Ramos (cell line): Measurements from ENCODE around the gene VWA1.
"Not testable (repeated sequence)": the region's sequence is repeated elsewhere in the genome, so short reads cannot be mapped to it uniquely, and the experiment has no call there.

Experiments used
- in situ Hi-C: fragments of 300-500 bp; cut with MboI; formaldehyde crosslinking; loops from one replicate; pipeline ENCODE4 v1.14.3; 2022; ENCODE audit warnings: low sequenced_read_pairs; ENCODE audit not compliant: unreplicated experiment

The VWA1 gene

GRCh38 chr1:1452882-1453281, 17.4 kb downstream of the VWA1 start:
- in situ Hi-C loops = no loop called here

DNA sequence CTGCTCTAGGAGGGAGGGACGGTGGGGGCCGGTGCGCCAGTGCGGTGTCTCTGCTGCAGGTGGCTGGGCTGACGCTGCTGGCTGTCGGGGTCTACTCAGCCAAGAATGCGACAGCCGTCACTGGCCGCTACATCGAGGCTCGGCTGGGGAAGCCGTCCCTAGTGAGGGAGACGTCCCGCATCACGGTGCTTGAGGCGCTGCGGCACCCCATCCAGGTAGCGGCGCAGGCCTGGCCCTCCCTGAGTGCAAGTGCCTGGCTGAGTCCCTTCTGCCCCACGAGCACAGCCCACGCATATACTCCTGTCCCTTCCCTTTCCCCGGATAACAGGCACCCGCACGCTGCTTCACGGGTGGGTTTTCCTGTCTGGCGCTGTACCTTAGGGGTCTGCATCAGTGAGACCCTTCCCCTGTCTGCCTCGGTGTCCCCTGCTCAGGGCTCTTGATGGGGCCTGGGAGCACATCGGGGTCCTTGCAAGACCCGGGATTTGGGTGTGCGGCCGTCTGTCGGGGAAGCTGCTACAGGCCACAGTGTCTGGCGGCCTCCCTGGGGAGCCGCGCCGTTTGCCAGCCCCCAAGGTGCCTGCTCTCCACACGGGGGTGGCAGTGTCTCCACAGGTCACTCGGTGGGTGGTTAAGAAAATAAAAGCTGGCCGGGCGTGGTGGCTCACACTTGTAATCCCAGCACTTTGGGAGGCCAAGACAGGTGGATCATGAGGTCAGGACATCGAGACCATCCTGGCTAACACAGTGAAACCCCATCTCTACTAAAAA, 19.0 kb downstream of the VWA1 start:
- in situ Hi-C loops = not testable (repeated sequence)

- in situ Hi-C loops = no loop called here
These were observed 19.9 kb downstream of the VWA1 start for GRCh38 chr1:1455366-1455884.

GRCh38 chr1:1455934-1456333, 20.4 kb downstream of the VWA1 start:
- in situ Hi-C loops = not testable (repeated sequence)

GRCh38 chr1:1456683-1457255, 21.3 kb downstream of the VWA1 start:
- in situ Hi-C loops = not testable (repeated sequence)

GRCh38 chr1:1459156-1459555, 23.7 kb downstream of the VWA1 start:
- in situ Hi-C loops = not testable (repeated sequence)

DNA sequence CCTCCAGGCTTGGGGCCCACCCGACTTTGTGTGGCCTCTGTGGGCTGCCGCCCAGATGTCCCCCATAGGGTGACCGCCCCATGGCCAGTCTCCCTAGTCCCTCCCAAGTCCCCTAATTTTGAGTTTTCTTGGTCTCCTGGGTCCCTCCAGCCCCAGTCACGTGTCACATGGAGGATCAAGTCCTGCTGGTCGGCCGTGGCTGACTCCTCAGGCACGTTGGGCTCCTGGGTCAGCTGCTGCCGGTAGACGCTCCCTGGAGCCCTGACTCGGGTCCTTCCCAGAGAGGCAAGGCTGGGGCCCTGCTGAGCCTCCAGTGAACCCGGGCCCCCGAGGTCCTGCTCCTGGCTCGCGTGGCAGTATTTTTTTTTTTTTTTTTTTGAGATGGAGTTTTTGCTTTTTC, 24.2 kb downstream of the VWA1 start:
- in situ Hi-C loops = not testable (repeated sequence)

GRCh38 chr1:1460540-1461130, 25.1 kb downstream of the VWA1 start:
- in situ Hi-C loops = no loop called here

- in situ Hi-C loops = no loop called here
These were observed 26.3 kb downstream of the VWA1 start for GRCh38 chr1:1461721-1462317.

GRCh38 chr1:1462318-1462966, 27.0 kb downstream of the VWA1 start:
- in situ Hi-C loops = no loop called here

- in situ Hi-C loops = no loop called here
These were observed 27.8 kb downstream of the VWA1 start for GRCh38 chr1:1463312-1463711.

- in situ Hi-C loops = not testable (repeated sequence)
These were observed 32.9 kb downstream of the VWA1 start for GRCh38 chr1:1468196-1468985.

- in situ Hi-C loops = no loop called here
These were observed 35.3 kb downstream of the VWA1 start for GRCh38 chr1:1470626-1471388.

DNA sequence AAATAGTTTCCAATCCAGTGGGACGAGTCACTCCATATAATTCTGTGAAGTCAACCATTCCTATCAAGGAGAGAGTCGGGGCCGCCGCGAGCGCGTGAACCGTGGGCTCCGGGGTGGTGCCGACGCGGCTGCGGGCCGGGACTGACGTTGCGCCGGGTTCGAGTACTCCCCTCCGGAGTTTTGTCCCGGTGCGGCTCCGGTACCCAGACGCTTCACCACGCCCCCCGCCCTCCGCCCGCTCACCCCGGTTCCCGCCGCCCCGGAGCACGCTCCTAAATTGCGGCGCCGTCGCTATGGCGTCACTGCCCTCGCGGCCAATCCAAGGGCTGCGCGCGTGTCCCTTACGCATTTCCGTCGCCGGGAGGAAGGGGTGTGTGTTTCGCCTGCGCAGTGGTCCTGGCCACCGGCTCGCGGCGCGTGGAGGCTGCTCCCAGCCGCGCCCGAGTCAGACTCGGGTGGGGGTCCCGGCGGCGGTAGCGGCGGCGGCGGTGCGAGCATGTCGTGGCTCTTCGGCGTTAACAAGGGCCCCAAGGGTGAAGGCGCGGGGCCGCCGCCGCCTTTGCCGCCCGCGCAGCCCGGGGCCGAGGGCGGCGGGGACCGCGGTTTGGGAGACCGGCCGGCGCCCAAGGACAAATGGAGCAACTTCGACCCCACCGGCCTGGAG, 36.0 kb downstream of the VWA1 start, which contains the start of gene ATAD3B:
ATAD3B (plus strand) TSS at position 377 of the 664 bp plus-strand sequence; CDS start at position 497, 120 bp downstream.
- in situ Hi-C loops = no loop called here

DNA sequence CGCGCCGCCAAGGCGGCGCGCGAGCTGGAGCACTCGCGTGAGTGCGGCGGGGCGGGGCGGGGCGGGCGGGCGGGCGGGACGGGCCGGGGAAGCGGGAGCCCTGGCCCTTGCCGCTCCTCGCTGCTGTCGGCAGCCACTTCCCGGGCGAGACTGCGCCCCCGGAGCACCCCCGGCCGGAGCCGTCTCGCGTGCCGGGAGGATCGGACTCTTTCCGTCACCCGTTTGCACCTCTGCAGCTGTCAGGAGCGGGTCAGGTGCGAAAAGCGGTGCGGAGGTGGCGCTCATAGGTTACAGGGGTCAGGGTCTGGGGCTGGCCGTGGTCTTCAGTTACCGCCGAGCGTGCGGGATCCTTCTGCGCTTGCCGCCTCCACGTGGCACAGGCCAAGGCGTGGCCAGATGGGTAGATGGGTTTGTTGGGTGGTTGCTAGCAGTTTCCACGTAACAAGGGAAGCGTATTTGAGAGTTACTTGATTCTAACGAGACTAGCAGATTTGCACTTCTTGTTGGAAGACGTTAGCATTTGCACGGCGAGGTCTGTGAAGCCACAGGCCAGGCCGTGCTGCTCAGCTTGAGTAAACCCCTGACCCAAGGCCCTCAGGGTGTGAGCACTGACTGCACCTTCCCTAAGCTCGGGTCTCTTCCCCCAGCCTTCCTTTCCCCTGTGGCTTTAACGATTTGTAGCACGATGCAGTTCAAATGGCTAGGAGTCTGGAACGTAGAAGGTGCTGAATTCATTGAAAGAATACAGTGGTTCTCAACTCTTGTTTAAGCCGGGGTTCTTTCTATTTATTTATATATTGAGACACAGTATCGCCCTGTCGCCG, 36.8 kb downstream of the VWA1 start:
- in situ Hi-C loops = not testable (repeated sequence)

- in situ Hi-C loops = not testable (repeated sequence)
These were observed 40.5 kb downstream of the VWA1 start for GRCh38 chr1:1476011-1476410.

- in situ Hi-C loops = no loop called here
These were observed 41.7 kb downstream of the VWA1 start for GRCh38 chr1:1477206-1477605.
